CD14-positive monocyte (primary cell): Measurements from ENCODE around the gene AQP3. TPM values are rescaled to one million over a fixed set of nuclear protein-coding genes. Genes with fewer than 3 reads are reported as not detected.
"Not testable (repeated sequence)": the region's sequence is repeated elsewhere in the genome, so short reads cannot be mapped to it uniquely, and the experiment has no call there.

ENCODE experiments used
- DNase-seq, 3 donors: peaks; one replicate each; pipeline ENCODE4 v3.0.0-alpha.2; 2011 to 2022
- H2AFZ ChIP-seq: 2 replicates; pipeline ENCODE4 v1.6.0; 2012; ENCODE audit warnings: mild to moderate bottlenecking, low read depth, low read length, inconsistent platforms; ENCODE audit not compliant: insufficient read depth, poor library complexity, severe bottlenecking
- H3K27ac ChIP-seq, 2 donors: 1 replicate in 1 of 2; 2 replicates in 1 of 2; pipeline ENCODE4 v1.5.1; 2012 to 2013; ENCODE audit warnings: low read length in 2 of 2, control low read depth in 1 of 2, inconsistent platforms in 1 of 2, low read depth in 1 of 2, mild to moderate bottlenecking in 1 of 2
- H3K27me3 ChIP-seq, 2 donors: one replicate each; pipeline versions ENCODE4 v1.6.0 to v1.6.1; 2011 to 2013; ENCODE audit warnings: low read length in 2 of 2; ENCODE audit not compliant: control insufficient read depth in 2 of 2, insufficient read depth in 2 of 2
- H3K36me3 ChIP-seq, 2 donors: replicated peaks in 1 of 2; 1 replicate in 1 of 2; 2 replicates in 1 of 2; pipeline versions ENCODE4 v1.5.1 to v1.6.1; 2012 to 2013; ENCODE audit warnings: low read length in 2 of 2, control low read depth in 1 of 2, inconsistent platforms in 1 of 2, mild to moderate bottlenecking in 1 of 2; ENCODE audit not compliant: insufficient read depth in 2 of 2, control insufficient read depth in 1 of 2
- H3K4me1 ChIP-seq, 2 donors: 1 replicate in 1 of 2; 2 replicates in 1 of 2; pipeline versions ENCODE4 v1.5.1 to v1.6.1; 2012 to 2013; ENCODE audit warnings: low read length in 2 of 2, control low read depth in 1 of 2, inconsistent platforms in 1 of 2, mild to moderate bottlenecking in 1 of 2, moderate library complexity in 1 of 2; ENCODE audit not compliant: insufficient read depth in 2 of 2, control insufficient read depth in 1 of 2
- H3K4me2 ChIP-seq: replicated peaks from 2 replicates; pipeline ENCODE3; 2012; ENCODE audit warnings: low read length, moderate library complexity, mild to moderate bottlenecking; ENCODE audit not compliant: poor library complexity, severe bottlenecking; ENCODE audit errors: extremely low read depth
- H3K4me3 ChIP-seq, 3 experiments: fragments of 200-600 bp in 1 of 3; sonication (generic) in 1 of 3; replicated peaks in 1 of 3; 1 replicate in 2 of 3; 2 replicates in 1 of 3; pipeline ENCODE4 v1.5.1; 2011 to 2013; ENCODE audit warnings: low read length in 3 of 3, mild to moderate bottlenecking in 3 of 3, control low read depth in 2 of 3, low read depth in 2 of 3, inconsistent platforms in 1 of 3, moderate library complexity in 1 of 3
- H3K79me2 ChIP-seq: 2 replicates; pipeline ENCODE4 v1.6.0; 2012; ENCODE audit warnings: mild to moderate bottlenecking, control low read depth, inconsistent platforms, low read length, moderate library complexity; ENCODE audit not compliant: insufficient read depth
- H3K9ac ChIP-seq: 2 replicates; pipeline ENCODE4 v1.6.0; 2017; ENCODE audit warnings: low read length, mild to moderate bottlenecking; ENCODE audit not compliant: insufficient read depth, poor library complexity, severe bottlenecking
- H3K9me3 ChIP-seq, 2 donors: replicated peaks in 1 of 2; 1 replicate in 1 of 2; 2 replicates in 1 of 2; pipeline versions ENCODE4 v1.5.1 to v1.6.1; 2012 to 2013; ENCODE audit warnings: low read length in 2 of 2, control low read depth in 1 of 2; ENCODE audit not compliant: control insufficient read depth in 1 of 2, insufficient read depth in 1 of 2
- H4K20me1 ChIP-seq: 2 replicates; pipeline ENCODE4 v1.6.0; 2012; ENCODE audit warnings: mild to moderate bottlenecking, low read length, control low read depth, moderate library complexity; ENCODE audit not compliant: insufficient read depth
- H3K27ac Mint-ChIP-seq, 7 donors: one replicate each; pipeline ENCODE4 v1.8.0; 2020; ENCODE audit warnings: mild to moderate bottlenecking in 7 of 7, mixed read lengths in 7 of 7, moderate library complexity in 6 of 7, inconsistent platforms in 2 of 7
- H3K27me3 Mint-ChIP-seq, 3 donors: one replicate each; pipeline ENCODE4 v1.8.0; 2021 to 2022; ENCODE audit warnings: low read depth in 3 of 3, mild to moderate bottlenecking in 3 of 3, mixed read lengths in 3 of 3, moderate library complexity in 3 of 3, inconsistent platforms in 1 of 3
- H3K36me3 Mint-ChIP-seq, 2 donors: one replicate each; pipeline ENCODE4 v1.8.0; 2020; ENCODE audit warnings: mixed read lengths in 2 of 2, inconsistent platforms in 1 of 2, mild to moderate bottlenecking in 1 of 2
- H3K4me1 Mint-ChIP-seq: one replicate; pipeline ENCODE4 v1.8.0; 2020; ENCODE audit warnings: mild to moderate bottlenecking, mixed read lengths
- H3K4me3 Mint-ChIP-seq, 2 donors: one replicate each; pipeline ENCODE4 v1.8.0; 2020; ENCODE audit warnings: mild to moderate bottlenecking in 2 of 2, mixed read lengths in 2 of 2, moderate library complexity in 1 of 2
- H3K9me3 Mint-ChIP-seq, 7 donors: one replicate each; pipeline ENCODE4 v1.8.0; 2020 to 2022; ENCODE audit warnings: mixed read lengths in 7 of 7, mild to moderate bottlenecking in 6 of 7, moderate library complexity in 6 of 7, inconsistent platforms in 2 of 7
- CTCF ChIP-seq: fragments of 200-600 bp; IDR thresholded peaks from one replicate; pipeline ENCODE4 v1.8.0; 2022; ENCODE audit warnings: antibody characterized with exemption, mild to moderate bottlenecking
- WGBS: methylation state at CpG from one replicate; pipeline ENCODE4 v1.1.5; 2013; ENCODE audit warnings: missing lambda C conversion rate; ENCODE audit not compliant: insufficient coverage; 5-methylcytosine and 5-hydroxymethylcytosine counted together
- intact Hi-C, 2 donors: fragments of 100-400 bp; cut with micrococcal nuclease; formaldehyde crosslinking; loops; one replicate each; pipeline versions ENCODE4 v1.15.0 to v1.15.1; 2023
- polyA plus RNA-seq, 3 donors: library from polyadenylated mRNA; depleted of rRNA in 1 of 3; unstranded in 2 of 3; stranded (reverse) in 1 of 3; fragments of 300-500 nt in 2 of 3; fragments of >200 nt in 1 of 3; fragmentation: Illumina TruSeq in 2 of 3; gene quantifications; 1 replicate in 2 of 3; 2 replicates in 1 of 3; pipeline ENCODE4 v1.2.3, GENCODE V29; 2012 to 2021

Gene AQP3
- polyA plus RNA-seq, 3 donors, result 0.39 to 0.70 (median 0.63) TPM

- intact Hi-C loops, result no loop called here
- no peak for TF ChIP-seq CTCF
- H3K4me2 ChIP-seq, result no peak overlapping the region
- H3K36me3 ChIP-seq, result no peaks in the 10 kb centered on the region
- WGBS, result 88% methylated on average over 1 of the region's 4 CpGs
- Mint-ChIP-seq H3K4me1 (peaks cover 2% of the 10 kb centered on the region), H3K27ac (peak overlapping the region in 1 of 7 donors; percentile 46), H3K36me3 (no peaks in the 10 kb centered on the region), H3K4me3 (no peak overlapping the region), H3K9me3 (peaks cover 0 to 4% (median 0%) of the 10 kb centered on the region in 7 donors), H3K27me3 (peaks cover 1 to 4% (median 2%) of the 10 kb centered on the region in 3 donors)
- H2AFZ ChIP-seq, result no peak overlapping the region
- H3K9ac ChIP-seq, result no peak overlapping the region
- H3K9me3 ChIP-seq, result no peaks in the 10 kb centered on the region
- H3K4me1 ChIP-seq, result no peaks in the 10 kb centered on the region
- H3K79me2 ChIP-seq, result no peaks in the 10 kb centered on the region
- H4K20me1 ChIP-seq, result no peaks in the 10 kb centered on the region
- no peak for DNase-seq
- H3K4me3 ChIP-seq, result no peak overlapping the region
- no peak overlapping the region for H3K27ac ChIP-seq
- no peaks in the 10 kb centered on the region for H3K27me3 ChIP-seq
Observed at GRCh38 chr9:33404788-33405362, 42.5 kb downstream of the AQP3 start.

DNA sequence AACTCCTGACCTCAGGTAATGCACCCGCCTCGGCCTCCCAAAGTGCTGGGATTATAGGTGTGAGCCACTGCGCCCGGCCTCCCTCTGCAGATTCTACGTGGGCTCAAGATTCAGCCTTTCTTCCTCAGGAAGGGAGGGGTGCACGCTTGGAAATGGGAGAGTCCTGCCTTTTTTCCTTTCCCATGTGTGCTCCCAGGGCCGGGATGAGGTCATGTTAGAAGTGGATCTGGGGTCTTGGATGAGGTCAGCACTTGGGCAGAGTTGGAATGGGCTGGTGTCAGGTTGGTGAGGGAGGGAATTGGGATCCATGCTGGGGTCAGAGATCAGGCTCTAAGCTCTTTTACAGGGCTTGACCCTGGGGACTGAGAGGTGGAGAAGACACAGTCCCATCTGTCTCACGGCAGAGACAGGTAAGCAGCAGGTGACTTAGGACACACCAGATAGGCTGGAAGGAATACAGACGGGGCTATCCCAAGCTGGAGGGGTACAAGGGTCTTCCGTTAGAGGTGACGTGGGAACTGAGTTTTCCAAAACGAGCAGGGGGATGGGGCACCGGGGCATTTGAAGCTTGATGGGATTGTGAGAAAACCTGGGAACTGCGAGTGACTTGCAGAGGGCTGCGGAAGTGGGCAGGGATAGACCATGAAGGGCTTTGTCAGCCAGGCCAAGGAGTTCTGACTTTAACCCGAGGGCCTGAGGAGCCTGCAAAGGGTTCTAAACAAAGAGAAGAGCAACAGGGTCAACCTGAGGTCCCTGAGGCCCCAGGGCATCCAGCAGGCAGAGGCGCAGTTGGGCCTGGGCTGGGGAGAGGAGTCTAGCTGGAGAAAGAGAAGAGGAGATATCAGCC lies 43.2 kb downstream of the AQP3 start:
- Histone ChIP-seq H3K27me3 (no peaks in the 10 kb centered on the region), H3K4me3 (no peak overlapping the region), H3K36me3 (no peaks in the 10 kb centered on the region), H3K9ac (no peak overlapping the region), H3K27ac (no peak overlapping the region), H3K4me2 (no peak overlapping the region), H3K9me3 (no peaks in the 10 kb centered on the region), H3K4me1 (no peaks in the 10 kb centered on the region), H3K79me2 (no peaks in the 10 kb centered on the region), H4K20me1 (no peaks in the 10 kb centered on the region), H2AFZ (no peak overlapping the region)
- Mint-ChIP-seq H3K9me3 (peaks cover 0 to 4% (median 0%) of the 10 kb centered on the region in 7 donors), H3K27ac (no peak overlapping the region), H3K4me1 (peaks cover 2% of the 10 kb centered on the region), H3K4me3 (no peak overlapping the region), H3K27me3 (peaks cover 2 to 4% (median 3%) of the 10 kb centered on the region in 3 donors), H3K36me3 (no peaks in the 10 kb centered on the region)
- DNase-seq, result no peak
- TF ChIP-seq CTCF, result no peak
- WGBS, result 95% methylated on average over 14 of the region's 17 CpGs
- intact Hi-C loops, result no loop called here

DNA sequence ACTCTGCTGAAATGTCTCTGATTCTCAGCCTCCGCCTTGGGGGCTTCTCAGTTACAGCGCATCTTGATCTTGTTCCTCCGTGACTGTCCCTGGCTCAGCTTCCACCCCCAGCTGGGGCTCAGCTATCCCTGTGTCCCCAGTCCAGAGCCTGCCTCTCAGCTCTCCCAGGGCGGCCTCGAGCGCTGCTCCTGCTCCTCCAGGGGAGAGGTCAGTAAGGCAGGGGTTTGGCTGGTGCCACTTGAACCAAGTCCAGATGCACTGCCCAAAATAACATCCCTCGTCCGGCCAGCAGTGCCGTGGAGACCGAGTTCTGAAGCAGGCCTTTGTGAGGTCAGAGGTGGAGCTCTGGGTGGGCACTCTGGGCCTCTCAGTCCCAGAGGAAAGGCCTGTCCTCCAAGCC lies 45.0 kb downstream of the AQP3 start, which contains the start of gene AQP7:
Gene AQP7 (minus strand): TSS at position 198 of the 400 bp plus-strand sequence. CDS start 1,306 bp downstream, outside the sequence.
- H2AFZ ChIP-seq, H3K36me3 Mint-ChIP-seq, H3K9ac ChIP-seq, H3K27me3 ChIP-seq, intact Hi-C loops, H3K27ac ChIP-seq, H3K9me3 Mint-ChIP-seq, H3K27ac Mint-ChIP-seq, H3K4me1 Mint-ChIP-seq, H3K9me3 ChIP-seq, H3K4me1 ChIP-seq, H3K79me2 ChIP-seq, H3K4me3 ChIP-seq, DNase-seq, H3K4me2 ChIP-seq, H4K20me1 ChIP-seq, H3K36me3 ChIP-seq, H3K27me3 Mint-ChIP-seq: not testable (repeated sequence)
- H3K4me3 Mint-ChIP-seq, result peak within 1 kb of the TSS in 1 of 2 donors; percentile 16
- 100% methylated on average over 3 of the region's 10 CpGs for WGBS
